WI38 (cell line): Measurements from ENCODE around the gene TMBIM6.
"Not testable (repeated sequence)": the region's sequence is repeated elsewhere in the genome, so short reads cannot be mapped to it uniquely, and the experiment has no call there.

Source experiments
- H3K4me3 ChIP-seq: 2 replicates; pipeline ENCODE4 v1.5.1; 2011; ENCODE audit warnings: low read depth, mild to moderate bottlenecking, control low read depth, low read length
- TF ChIP-seq, protein P1 (sequence below): IDR thresholded peaks from 2 replicates; pipeline ENCODE4 v1.5.1; 2012; ENCODE audit warnings: low read depth, mild to moderate bottlenecking, control low read depth, low read length

Gene TMBIM6

DNA sequence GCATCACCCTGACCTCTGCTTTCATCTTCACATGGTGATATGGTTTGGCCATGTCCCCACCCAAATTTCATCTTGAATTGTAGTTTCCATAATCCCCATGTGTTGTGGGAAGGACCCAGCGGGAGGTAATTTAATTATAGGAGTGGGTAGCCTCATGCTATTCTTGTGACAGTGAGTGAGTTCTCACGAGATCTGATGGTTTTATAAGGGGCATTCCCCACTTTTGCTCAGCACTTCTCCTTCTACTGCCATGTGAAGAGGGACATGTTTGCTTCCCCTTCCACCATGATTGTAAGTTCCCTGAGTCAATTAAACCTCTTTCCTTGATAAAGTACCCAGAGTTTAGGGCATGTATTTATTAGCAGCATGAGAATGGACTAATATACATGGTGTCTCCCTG lies 38.2 kb downstream of the TMBIM6 start:
- TF ChIP-seq, protein P1, sequence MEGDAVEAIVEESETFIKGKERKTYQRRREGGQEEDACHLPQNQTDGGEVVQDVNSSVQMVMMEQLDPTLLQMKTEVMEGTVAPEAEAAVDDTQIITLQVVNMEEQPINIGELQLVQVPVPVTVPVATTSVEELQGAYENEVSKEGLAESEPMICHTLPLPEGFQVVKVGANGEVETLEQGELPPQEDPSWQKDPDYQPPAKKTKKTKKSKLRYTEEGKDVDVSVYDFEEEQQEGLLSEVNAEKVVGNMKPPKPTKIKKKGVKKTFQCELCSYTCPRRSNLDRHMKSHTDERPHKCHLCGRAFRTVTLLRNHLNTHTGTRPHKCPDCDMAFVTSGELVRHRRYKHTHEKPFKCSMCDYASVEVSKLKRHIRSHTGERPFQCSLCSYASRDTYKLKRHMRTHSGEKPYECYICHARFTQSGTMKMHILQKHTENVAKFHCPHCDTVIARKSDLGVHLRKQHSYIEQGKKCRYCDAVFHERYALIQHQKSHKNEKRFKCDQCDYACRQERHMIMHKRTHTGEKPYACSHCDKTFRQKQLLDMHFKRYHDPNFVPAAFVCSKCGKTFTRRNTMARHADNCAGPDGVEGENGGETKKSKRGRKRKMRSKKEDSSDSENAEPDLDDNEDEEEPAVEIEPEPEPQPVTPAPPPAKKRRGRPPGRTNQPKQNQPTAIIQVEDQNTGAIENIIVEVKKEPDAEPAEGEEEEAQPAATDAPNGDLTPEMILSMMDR: no peak

DNA sequence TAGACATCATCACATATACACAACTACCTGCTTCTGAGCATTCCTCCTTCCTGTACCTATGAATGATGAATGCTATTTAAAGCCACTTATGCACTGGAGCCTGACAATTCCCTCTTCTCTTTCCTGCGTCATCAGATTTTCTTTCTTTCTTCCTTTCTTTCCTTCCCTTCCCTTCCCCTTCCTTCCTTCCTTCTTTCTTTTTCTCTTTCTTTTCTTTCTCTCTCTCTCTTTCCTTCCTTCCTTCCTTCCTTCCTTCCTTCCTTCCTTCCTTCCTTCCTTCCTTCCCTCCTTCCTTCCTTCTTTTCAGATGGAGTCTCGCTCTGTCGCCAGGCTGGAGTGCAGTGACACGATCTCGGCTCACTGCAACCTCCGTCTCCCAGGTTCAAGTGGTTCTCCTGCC lies 39.6 kb downstream of the TMBIM6 start:
- not testable (repeated sequence) for H3K4me3 ChIP-seq

More for the DNA sequence above, 38.2 kb downstream of the TMBIM6 start:
- no peak overlapping the region for H3K4me3 ChIP-seq

DNA sequence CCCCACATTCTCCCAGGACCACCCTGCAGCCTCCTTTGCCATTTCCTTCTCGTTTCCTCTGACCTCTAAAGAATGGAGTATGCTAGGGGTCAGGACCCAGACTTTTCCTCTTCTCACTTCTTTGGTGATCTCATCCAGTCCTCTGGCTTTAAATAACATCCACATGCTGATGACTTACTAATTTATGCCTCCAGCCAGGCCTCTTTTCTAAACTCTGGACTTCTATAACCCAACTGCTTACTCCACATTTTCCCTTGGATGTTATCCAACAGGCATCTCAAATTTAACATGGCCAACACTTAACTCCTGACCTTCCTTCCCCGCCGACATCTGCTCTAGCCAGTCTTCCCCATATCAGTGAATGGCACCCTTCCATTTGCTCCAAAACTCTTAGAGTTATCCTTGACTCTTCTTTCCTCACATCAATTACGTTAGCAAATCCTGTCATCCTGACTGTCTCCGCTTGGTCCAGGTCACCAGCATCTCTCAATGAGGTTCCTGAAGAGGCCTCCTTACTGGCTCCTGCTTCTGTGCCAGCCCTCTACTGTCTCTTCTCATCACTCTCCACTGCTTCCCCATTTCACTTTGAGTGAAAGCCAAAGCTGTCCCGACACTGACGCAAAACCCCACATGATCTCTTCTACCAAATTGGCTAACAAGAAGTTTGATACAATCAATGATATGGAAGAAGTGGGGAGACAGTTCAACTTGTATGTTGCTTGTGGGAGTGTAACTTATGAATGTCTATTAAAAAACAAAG lies 42.7 kb downstream of the TMBIM6 start:
- no peak overlapping the region for H3K4me3 ChIP-seq
- TF ChIP-seq, protein P1: no peak

- TF ChIP-seq, protein P1: no peak
- no peak overlapping the region for H3K4me3 ChIP-seq
Measured at GRCh38 chr12:49784756-49785409, 43.5 kb downstream of the TMBIM6 start.

GRCh38 chr12:49787672-49788071 lies 46.3 kb downstream of the TMBIM6 start:
- TF ChIP-seq, protein P1: no peak

GRCh38 chr12:49789992-49790391 lies 48.6 kb downstream of the TMBIM6 start:
- H3K4me3 ChIP-seq: no peak overlapping the region
- TF ChIP-seq, protein P1: no peak

More at GRCh38 chr12:49787672-49788071, 46.3 kb downstream of the TMBIM6 start:
- no peak overlapping the region for H3K4me3 ChIP-seq

- H3K4me3 ChIP-seq: no peak overlapping the region
- TF ChIP-seq, protein P1: no peak
Measured at GRCh38 chr12:49790741-49791555, 49.6 kb downstream of the TMBIM6 start.
